Effector memory CD4-positive, alpha-beta T cell (primary cell): ENCODE measurements around the gene IQGAP1.

ENCODE experiments used
- DNase-seq, 3 donors: peaks; one replicate each; pipeline ENCODE4 v3.0.0-alpha.2; 2020
- H3K27ac ChIP-seq: 2 replicates; pipeline ENCODE4 v1.7.0; 2013; ENCODE audit warnings: mild to moderate bottlenecking, low read length, moderate library complexity; ENCODE audit not compliant: insufficient read depth, poor library complexity, severe bottlenecking
- H3K27me3 ChIP-seq: replicated peaks from 2 replicates; pipeline ENCODE4 v1.7.0; 2013; ENCODE audit warnings: mild to moderate bottlenecking, low read length; ENCODE audit not compliant: insufficient read depth, control insufficient read depth, poor library complexity, severe bottlenecking
- H3K36me3 ChIP-seq: 2 replicates; pipeline ENCODE4 v1.7.0; 2013; ENCODE audit warnings: mild to moderate bottlenecking, low read length, moderate library complexity; ENCODE audit not compliant: control insufficient read depth, insufficient read depth
- H3K4me1 ChIP-seq: 2 replicates; pipeline ENCODE4 v1.7.0; 2013; ENCODE audit warnings: low read length, mild to moderate bottlenecking; ENCODE audit not compliant: control insufficient read depth, insufficient read depth, poor library complexity, severe bottlenecking
- H3K4me3 ChIP-seq: 2 replicates; pipeline ENCODE4 v1.7.0; 2013; ENCODE audit warnings: low read length, low read depth, mild to moderate bottlenecking; ENCODE audit not compliant: insufficient read depth, poor library complexity, severe bottlenecking
- H3K9me3 ChIP-seq: 2 replicates; pipeline ENCODE4 v1.7.0; 2013; ENCODE audit warnings: mild to moderate bottlenecking, low read length, moderate library complexity; ENCODE audit not compliant: control insufficient read depth

Gene IQGAP1

DNA sequence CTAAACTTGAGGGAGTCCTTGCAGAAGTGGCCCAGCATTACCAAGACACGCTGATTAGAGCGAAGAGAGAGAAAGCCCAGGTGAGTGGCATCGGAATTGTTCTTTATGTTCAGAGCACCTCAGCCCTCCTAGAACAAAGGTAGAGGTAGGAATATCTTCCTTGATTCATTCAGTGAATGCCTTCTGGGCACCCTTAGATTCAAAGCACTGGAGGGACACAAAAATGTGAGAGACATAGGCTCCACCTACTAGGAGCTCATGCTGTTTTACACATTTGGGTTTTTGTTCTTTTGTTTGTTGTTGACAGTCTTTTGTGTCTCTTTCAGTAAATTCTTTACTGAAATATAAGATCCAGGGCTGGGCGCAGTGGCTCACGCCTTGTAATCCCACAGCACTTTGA, 68.2 kb downstream of the IQGAP1 start:
- no peak for DNase-seq
- no peaks in the 10 kb centered on the region for H3K4me1 ChIP-seq
- peaks cover 74% of the 10 kb centered on the region for H3K36me3 ChIP-seq
- H3K27ac ChIP-seq, result no peak overlapping the region
- no peaks in the 10 kb centered on the region for H3K9me3 ChIP-seq
- no peak overlapping the region for H3K4me3 ChIP-seq
- no peaks in the 10 kb centered on the region for H3K27me3 ChIP-seq

DNA sequence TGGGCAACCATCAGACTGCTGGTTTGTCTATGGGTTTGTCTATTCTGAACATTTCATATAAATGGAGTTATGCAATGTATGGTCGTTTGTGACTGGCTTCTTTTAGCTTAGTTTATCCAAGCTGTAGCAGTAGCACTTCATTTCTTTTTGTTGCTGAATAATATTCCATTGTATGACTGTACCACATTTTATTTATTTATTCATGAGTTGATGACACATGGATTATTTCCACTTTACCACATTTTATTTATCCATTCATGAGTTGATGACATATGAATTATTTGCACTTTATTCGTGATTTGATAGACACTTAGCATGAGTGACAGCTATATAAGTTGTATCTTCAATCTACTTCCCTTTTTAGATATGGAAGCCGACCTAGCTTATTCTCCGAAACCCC, 70.0 kb downstream of the IQGAP1 start:
- DNase-seq, result no peak
- Histone ChIP-seq H3K27me3 (no peaks in the 10 kb centered on the region), H3K9me3 (no peaks in the 10 kb centered on the region), H3K36me3 (peaks cover 63% of the 10 kb centered on the region), H3K4me3 (no peak overlapping the region), H3K4me1 (no peaks in the 10 kb centered on the region), H3K27ac (no peak overlapping the region)

DNA sequence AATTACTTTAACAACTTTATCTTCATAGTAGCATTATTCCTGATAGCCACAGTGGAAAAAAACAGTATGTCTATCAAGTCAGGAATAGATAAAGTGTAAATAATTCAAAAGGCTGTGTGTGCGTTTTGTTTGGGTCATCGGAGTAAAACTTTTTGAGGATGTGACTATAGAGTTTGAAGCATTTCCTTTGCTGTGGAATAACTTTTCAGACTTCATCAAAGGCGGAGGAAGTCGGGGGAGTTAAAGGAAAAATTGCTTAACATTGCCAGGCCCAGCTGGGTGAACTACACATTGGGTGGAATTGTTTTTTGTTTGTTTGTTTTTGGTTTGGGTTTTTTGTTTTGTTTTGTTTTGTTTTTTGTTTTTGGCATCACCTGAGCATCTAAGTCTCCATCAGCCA, 71.3 kb downstream of the IQGAP1 start:
- Histone ChIP-seq H3K27ac (no peak overlapping the region), H3K4me3 (no peak overlapping the region), H3K36me3 (peaks cover 63% of the 10 kb centered on the region), H3K4me1 (no peaks in the 10 kb centered on the region), H3K27me3 (no peaks in the 10 kb centered on the region), H3K9me3 (no peaks in the 10 kb centered on the region)
- DNase-seq, result no peak

DNA sequence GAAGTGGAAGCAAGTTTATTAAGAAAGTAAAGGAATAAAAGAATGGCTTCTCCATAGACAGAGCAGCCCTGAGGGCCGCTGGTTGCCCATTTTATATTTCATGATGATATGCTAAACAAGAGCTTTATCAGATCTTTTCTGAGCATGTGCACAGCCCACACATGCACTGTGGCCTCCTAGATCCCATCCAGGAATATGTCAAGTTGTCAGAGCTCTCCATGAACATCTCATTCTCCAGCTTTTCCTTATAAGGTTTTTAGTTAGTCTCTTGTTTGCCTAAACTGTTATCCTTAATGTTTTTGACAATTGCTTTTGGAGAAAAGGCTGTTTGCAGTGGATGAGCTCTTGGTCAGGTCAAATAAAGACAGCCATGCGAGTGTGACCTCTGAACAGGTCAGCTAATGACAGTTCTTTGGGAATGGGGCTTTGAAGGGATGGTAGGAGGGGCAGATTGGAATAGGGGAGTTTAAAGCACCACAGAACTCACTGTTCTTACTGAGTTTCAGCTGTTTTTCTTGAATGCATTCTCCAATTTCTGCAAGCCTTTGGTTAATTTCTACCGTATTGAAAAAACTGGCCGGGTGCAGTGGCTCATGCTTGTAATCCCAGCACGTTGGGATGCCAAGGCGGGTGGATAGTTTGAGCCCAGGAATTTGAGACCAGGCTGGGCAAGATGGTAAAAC, 72.2 kb downstream of the IQGAP1 start:
- Histone ChIP-seq H3K4me3 (no peak overlapping the region), H3K9me3 (no peaks in the 10 kb centered on the region), H3K4me1 (no peaks in the 10 kb centered on the region), H3K27me3 (no peaks in the 10 kb centered on the region), H3K36me3 (peaks cover 60% of the 10 kb centered on the region), H3K27ac (no peak overlapping the region)
- DNase-seq, result no peak

DNA sequence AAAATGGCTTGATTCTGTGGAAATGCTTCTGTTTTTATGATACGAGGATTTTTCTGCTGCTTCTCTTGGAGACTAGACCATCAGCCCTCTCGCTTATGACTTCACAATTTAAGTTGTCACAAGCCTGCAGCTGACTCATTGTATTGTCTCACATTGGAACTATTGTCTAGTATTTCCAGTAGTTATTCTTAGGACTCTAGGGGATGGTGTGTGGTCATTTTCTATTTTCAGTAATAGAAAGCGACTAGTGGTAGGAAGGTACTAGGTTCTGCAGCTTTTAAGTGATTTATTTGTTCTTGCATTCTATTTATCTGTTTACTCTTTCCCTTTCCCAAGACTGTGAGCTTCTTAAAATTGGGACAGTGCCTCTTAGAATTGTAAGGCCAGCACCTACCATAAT, 75.3 kb downstream of the IQGAP1 start:
- Histone ChIP-seq H3K27me3 (no peaks in the 10 kb centered on the region), H3K9me3 (no peaks in the 10 kb centered on the region), H3K4me1 (no peaks in the 10 kb centered on the region), H3K27ac (no peak overlapping the region), H3K36me3 (peaks cover 51% of the 10 kb centered on the region), H3K4me3 (no peak overlapping the region)
- DNase-seq, result no peak

DNA sequence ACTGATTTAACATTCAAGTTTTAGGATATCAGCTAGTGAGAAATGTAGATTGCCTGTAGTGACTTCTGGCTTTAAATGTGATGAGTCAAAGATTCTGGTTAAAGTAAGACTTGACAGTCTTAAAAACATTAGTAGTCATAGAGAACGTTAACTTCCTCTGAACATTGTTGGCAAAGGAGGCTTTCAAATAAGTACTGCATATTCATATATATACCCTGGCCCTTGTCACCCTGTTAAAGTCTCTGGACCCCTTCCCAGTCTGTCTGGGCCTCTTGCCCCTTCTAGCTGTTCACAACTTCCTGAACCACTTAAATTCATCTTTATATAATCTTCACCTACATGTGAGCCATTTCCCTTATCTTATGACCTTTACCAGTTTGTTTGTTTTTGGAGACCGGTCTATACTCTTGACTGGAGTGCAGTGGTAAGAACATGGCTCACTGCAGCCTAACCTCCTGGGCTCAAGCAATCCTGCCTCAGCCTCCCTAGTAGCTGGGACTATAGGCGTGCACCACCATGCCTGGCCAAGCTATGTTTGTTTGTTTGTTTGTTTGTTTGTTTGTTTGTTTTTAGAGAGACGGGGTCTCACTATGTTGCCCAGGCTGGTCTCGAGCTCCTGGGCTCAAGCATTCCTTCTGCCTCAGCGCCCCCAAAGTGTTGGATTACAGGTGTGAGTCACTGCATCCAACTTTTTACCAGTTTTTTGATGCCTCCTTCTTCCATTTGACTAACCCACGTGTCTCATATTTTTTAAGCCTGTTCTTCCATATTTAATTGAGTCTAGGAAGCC, 77.3 kb downstream of the IQGAP1 start:
- Histone ChIP-seq H3K4me1 (no peaks in the 10 kb centered on the region), H3K36me3 (peaks cover 45% of the 10 kb centered on the region), H3K27ac (no peak overlapping the region), H3K9me3 (no peaks in the 10 kb centered on the region), H3K4me3 (no peak overlapping the region), H3K27me3 (no peaks in the 10 kb centered on the region)
- DNase-seq, result no peak

DNA sequence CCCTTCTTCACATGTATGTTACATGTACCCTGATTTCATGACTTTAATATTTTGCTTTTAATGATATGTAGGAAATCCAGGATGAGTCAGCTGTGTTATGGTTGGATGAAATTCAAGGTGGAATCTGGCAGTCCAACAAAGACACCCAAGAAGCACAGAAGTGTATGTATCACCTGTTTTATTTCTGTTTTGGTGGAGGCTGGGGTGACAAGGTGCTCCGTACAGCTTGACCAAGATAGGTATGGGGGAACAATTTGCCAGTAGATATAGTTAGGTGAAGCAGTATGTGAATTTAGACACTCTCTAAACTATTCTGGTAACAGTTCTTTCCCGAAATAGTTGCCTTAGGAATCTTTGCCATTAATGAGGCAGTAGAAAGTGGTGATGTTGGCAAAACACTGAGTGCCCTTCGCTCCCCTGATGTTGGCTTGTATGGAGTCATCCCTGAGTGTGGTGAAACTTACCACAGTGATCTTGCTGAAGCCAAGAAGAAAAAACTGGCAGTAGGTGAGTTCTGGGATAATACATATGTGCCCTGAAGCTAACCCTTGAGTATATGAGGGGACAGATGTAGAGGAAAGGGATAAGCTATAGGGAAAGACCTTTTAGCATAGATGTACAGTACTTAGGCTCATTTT, 78.0 kb downstream of the IQGAP1 start:
- Histone ChIP-seq H3K9me3 (no peaks in the 10 kb centered on the region), H3K27me3 (no peaks in the 10 kb centered on the region), H3K4me3 (no peak overlapping the region), H3K36me3 (peaks cover 51% of the 10 kb centered on the region), H3K27ac (no peak overlapping the region), H3K4me1 (no peaks in the 10 kb centered on the region)
- DNase-seq, result no peak

DNA sequence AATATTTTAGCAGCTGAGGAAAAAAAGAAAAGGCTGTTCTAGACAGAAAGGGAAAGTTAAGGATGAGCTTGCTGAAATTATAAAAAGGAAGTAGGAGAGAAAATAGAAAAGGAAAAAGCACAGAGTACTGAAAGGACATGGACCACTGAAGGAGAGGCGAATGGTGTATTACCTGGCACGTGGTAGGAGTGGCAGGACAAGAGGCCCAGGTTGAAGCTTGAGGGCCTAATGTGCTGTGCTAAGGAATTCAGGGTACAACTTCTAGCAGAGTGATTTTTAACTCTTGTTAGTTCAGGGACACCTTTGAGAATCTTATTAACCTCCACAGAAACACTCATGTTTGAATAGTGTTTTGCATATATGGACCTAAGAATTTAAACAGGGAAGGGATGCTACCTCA, 81.7 kb downstream of the IQGAP1 start:
- Histone ChIP-seq H3K9me3 (no peaks in the 10 kb centered on the region), H3K36me3 (peaks cover 62% of the 10 kb centered on the region), H3K4me3 (no peak overlapping the region), H3K27me3 (no peaks in the 10 kb centered on the region), H3K27ac (no peak overlapping the region), H3K4me1 (no peaks in the 10 kb centered on the region)
- DNase-seq, result no peak

DNA sequence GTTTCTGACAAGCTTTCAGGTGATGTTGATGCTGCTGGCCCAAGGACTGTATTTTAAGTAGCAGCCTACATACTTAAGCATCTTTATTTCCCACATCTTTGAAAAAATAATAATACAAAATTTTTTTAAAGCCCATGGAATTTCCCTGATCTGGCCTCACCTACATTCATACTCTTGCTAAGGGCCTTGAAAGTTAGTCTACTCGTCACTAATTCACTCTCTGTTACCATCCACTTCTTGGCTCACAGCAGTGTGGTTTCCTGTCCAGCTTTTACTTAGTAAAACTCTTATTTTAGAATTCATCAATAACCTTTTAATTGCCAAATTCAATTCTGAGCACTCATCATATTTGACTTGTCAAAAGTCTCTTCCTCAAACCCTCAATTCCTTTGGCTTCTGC, 82.4 kb downstream of the IQGAP1 start:
- Histone ChIP-seq H3K4me1 (no peaks in the 10 kb centered on the region), H3K9me3 (no peaks in the 10 kb centered on the region), H3K36me3 (peaks cover 57% of the 10 kb centered on the region), H3K4me3 (no peak overlapping the region), H3K27me3 (no peaks in the 10 kb centered on the region), H3K27ac (no peak overlapping the region)
- DNase-seq, result no peak

DNA sequence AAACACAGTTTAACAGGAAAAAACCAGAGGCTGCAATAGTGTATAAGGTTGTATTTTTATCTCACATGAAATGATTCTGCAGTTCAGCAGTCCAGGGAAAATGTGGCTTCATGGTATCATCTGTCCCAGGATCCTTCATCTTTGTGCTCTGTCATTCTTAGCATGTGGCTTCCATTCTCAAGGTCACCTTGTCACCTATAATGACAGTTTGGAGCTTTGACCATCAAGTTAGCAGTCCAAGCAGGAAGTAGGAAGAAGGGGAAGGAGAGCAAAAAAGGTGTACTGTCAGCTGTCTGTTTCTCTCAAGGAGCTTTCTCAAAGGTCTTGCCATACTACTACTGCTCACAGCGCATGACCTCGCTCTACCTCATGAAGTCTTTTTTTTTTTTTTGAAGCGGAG, 83.1 kb downstream of the IQGAP1 start:
- Histone ChIP-seq H3K27me3 (no peaks in the 10 kb centered on the region), H3K9me3 (no peaks in the 10 kb centered on the region), H3K4me3 (no peak overlapping the region), H3K4me1 (no peaks in the 10 kb centered on the region), H3K27ac (no peak overlapping the region), H3K36me3 (peaks cover 55% of the 10 kb centered on the region)
- no peak for DNase-seq
